CD4-positive, alpha-beta memory T cell (primary cell): ENCODE data around the gene STK24. TPM values are rescaled to one million over a fixed set of nuclear protein-coding genes. Genes with fewer than 3 reads are reported as not detected.
A peak's percentile ranks its signal among the peaks of the same experiment; 100 is the strongest.

Source experiments
- CTCF ChIA-PET: fragments of 350-600 bp; sonication (Branson Sonifier 250); formaldehyde crosslinking; loops from one replicate; lab custom pipeline; 2021; ENCODE audit warnings: inconsistent platforms; ENCODE audit not compliant: partially characterized antibody; lab: Charles Lee
- POLR2A ChIA-PET: fragments of 350-600 bp; sonication (Branson Sonifier 250); formaldehyde crosslinking; loops from one replicate; lab custom pipeline; 2021; ENCODE audit not compliant: partially characterized antibody; lab: Charles Lee
- DNase-seq, 5 donors: peaks; one replicate each; pipeline versions ENCODE4 v3.0.0 to v3.0.0-alpha.2; 2020 to 2022; ENCODE audit warnings: mixed read lengths in 1 of 5
- H3K27ac ChIP-seq: one replicate; pipeline ENCODE4 v1.7.0; 2013; ENCODE audit warnings: low read depth, low read length
- H3K27me3 ChIP-seq: 2 replicates; pipeline ENCODE4 v1.7.0; 2013; ENCODE audit warnings: mild to moderate bottlenecking, low read length, moderate library complexity; ENCODE audit not compliant: insufficient read depth
- H3K36me3 ChIP-seq: 2 replicates; pipeline ENCODE4 v1.7.0; 2013; ENCODE audit warnings: mild to moderate bottlenecking, low read length, moderate library complexity; ENCODE audit not compliant: insufficient read depth
- H3K4me1 ChIP-seq: 2 replicates; pipeline ENCODE4 v1.7.0; 2013; ENCODE audit warnings: mild to moderate bottlenecking, low read length, moderate library complexity; ENCODE audit not compliant: insufficient read depth
- H3K4me3 ChIP-seq, 2 donors: one replicate each; pipeline ENCODE4 v1.7.0; 2013; ENCODE audit warnings: low read length in 2 of 2, mild to moderate bottlenecking in 1 of 2
- H3K9me3 ChIP-seq, 2 donors: one replicate each; pipeline ENCODE4 v1.7.0; 2013; ENCODE audit warnings: low read length in 2 of 2, control low read depth in 1 of 2; ENCODE audit not compliant: control insufficient read depth in 1 of 2
- H3K27ac Mint-ChIP-seq, 7 donors: one replicate each; pipeline ENCODE4 v1.8.0; 2020 to 2021; ENCODE audit warnings: mixed read lengths in 7 of 7, mild to moderate bottlenecking in 6 of 7, inconsistent platforms in 3 of 7, moderate library complexity in 3 of 7
- H3K27me3 Mint-ChIP-seq, 2 donors: one replicate each; pipeline ENCODE4 v1.8.0; 2020 to 2021; ENCODE audit warnings: mixed read lengths in 2 of 2
- H3K36me3 Mint-ChIP-seq, 2 donors: one replicate each; pipeline ENCODE4 v1.8.0; 2020 to 2021; ENCODE audit warnings: mixed read lengths in 2 of 2, inconsistent platforms in 1 of 2, mild to moderate bottlenecking in 1 of 2
- H3K4me1 Mint-ChIP-seq, 4 donors: one replicate each; pipeline ENCODE4 v1.8.0; 2020 to 2021; ENCODE audit warnings: mixed read lengths in 4 of 4, mild to moderate bottlenecking in 1 of 4
- H3K4me3 Mint-ChIP-seq, 8 donors: one replicate each; pipeline ENCODE4 v1.8.0; 2020 to 2021; ENCODE audit warnings: mixed read lengths in 8 of 8, mild to moderate bottlenecking in 7 of 8, moderate library complexity in 6 of 8, inconsistent platforms in 3 of 8
- H3K9me3 Mint-ChIP-seq, 8 donors: one replicate each; pipeline ENCODE4 v1.8.0; 2020 to 2021; ENCODE audit warnings: mixed read lengths in 8 of 8, mild to moderate bottlenecking in 5 of 8, inconsistent platforms in 3 of 8, moderate library complexity in 1 of 8
- intact Hi-C: fragments of 100-400 bp; cut with micrococcal nuclease; formaldehyde crosslinking; loops from one replicate; pipeline ENCODE4 v1.15.1; 2023
- polyA plus RNA-seq, 2 donors: library from polyadenylated mRNA; unstranded; fragments of 300-500 nt; fragmentation: Illumina TruSeq; gene quantifications; one replicate each; pipeline ENCODE4 v1.2.3, GENCODE V29; 2021
- total RNA-seq, 2 experiments: library from RNA; stranded (reverse); gene quantifications; one replicate each; pipeline ENCODE4 v1.2.3, GENCODE V29; 2021

STK24 gene
- total and polyA plus RNA-seq, 4 experiments from 2014 or later, result 24.2 to 147 (median 118) TPM

DNA sequence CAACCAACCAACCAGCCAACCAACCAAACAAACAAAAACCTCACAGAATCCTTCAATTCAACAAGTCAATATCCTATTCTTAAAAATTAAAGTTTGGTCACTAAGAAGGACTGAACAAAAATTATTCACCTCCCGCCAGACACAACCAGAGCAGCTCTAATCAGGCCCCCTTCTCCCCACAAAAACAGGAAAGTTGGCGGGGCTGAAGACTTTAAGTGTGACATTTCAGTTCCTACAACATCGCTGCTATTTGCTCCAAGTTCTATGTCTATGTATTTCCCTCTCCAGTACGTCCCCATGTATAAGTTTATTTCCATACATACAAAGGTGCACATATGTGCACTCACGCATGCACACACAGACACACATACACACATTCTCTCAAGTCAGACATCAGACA, 32.8 kb upstream of the STK24 start:
- DNase-seq, result no peak
- POLR2A ChIA-PET, result no interaction called here

GRCh38 chr13:98606296-98606695, 29.4 kb upstream of the STK24 start:
- no peaks in the 10 kb centered on the region for H3K4me1 ChIP-seq
- intact Hi-C loops, result no loop called here
- CTCF ChIA-PET, result no interaction called here

More for the DNA sequence above, 32.8 kb upstream of the STK24 start:
- H3K27ac ChIP-seq, result no peak overlapping the region
- Mint-ChIP-seq H3K27me3 (no peaks in the 10 kb centered on the region), H3K9me3 (no peaks in the 10 kb centered on the region), H3K4me1 (no peaks in the 10 kb centered on the region), H3K27ac (no peak overlapping the region), H3K36me3 (no peaks in the 10 kb centered on the region), H3K4me3 (no peak overlapping the region)
- no peaks in the 10 kb centered on the region for H3K4me1 ChIP-seq
- no peak overlapping the region for H3K4me3 ChIP-seq
- CTCF ChIA-PET, result no interaction called here
- no peaks in the 10 kb centered on the region for H3K9me3 ChIP-seq
- no peaks in the 10 kb centered on the region for H3K36me3 ChIP-seq
- intact Hi-C loops, result no loop called here
- no peaks in the 10 kb centered on the region for H3K27me3 ChIP-seq

GRCh38 chr13:98599502-98600328, 22.8 kb upstream of the STK24 start:
- peak overlapping the region in 1 of 7 donors; percentile 47 for H3K27ac Mint-ChIP-seq
- H3K4me1 Mint-ChIP-seq, result no peaks in the 10 kb centered on the region
- no peaks in the 10 kb centered on the region for H3K9me3 ChIP-seq
- DNase-seq, result no peak
- H3K27me3 ChIP-seq, result no peaks in the 10 kb centered on the region
- ChIA-PET CTCF (interaction anchor here (1.0 to 3.6 kb wide), 4 partner anchors 123 to 154 kb away, joined by 3 to 18 read pairs (median 6); no protein-coding TSS in a partner anchor), POLR2A (no interaction called here)
- H3K4me1 ChIP-seq, result no peaks in the 10 kb centered on the region
- H3K36me3 Mint-ChIP-seq, result no peaks in the 10 kb centered on the region
- H3K4me3 Mint-ChIP-seq, result no peak overlapping the region
- no peak overlapping the region for H3K27ac ChIP-seq
- intact Hi-C loops, result no loop called here
- no peaks in the 10 kb centered on the region for H3K36me3 ChIP-seq
- no peaks in the 10 kb centered on the region for H3K27me3 Mint-ChIP-seq
- no peak overlapping the region for H3K4me3 ChIP-seq
- H3K9me3 Mint-ChIP-seq, result peaks cover 0 to 1% (median 0%) of the 10 kb centered on the region in 8 donors

More at GRCh38 chr13:98606296-98606695, 29.4 kb upstream of the STK24 start:
- no peak for DNase-seq
- H3K36me3 ChIP-seq, result no peaks in the 10 kb centered on the region
- no peaks in the 10 kb centered on the region for H3K4me1 Mint-ChIP-seq
- H3K9me3 Mint-ChIP-seq, result no peaks in the 10 kb centered on the region
- POLR2A ChIA-PET, result no interaction called here
- H3K36me3 Mint-ChIP-seq, result no peaks in the 10 kb centered on the region
- no peak overlapping the region for H3K27ac ChIP-seq
- no peak overlapping the region for H3K4me3 Mint-ChIP-seq
- H3K9me3 ChIP-seq, result no peaks in the 10 kb centered on the region
- no peaks in the 10 kb centered on the region for H3K27me3 ChIP-seq
- no peak overlapping the region for H3K4me3 ChIP-seq
- no peaks in the 10 kb centered on the region for H3K27me3 Mint-ChIP-seq
- peak overlapping the region in 1 of 7 donors; percentile 14 for H3K27ac Mint-ChIP-seq

- intact Hi-C loops, result no loop called here
- Histone ChIP-seq H3K27ac (no peak overlapping the region), H3K36me3 (no peaks in the 10 kb centered on the region), H3K9me3 (no peaks in the 10 kb centered on the region), H3K27me3 (no peaks in the 10 kb centered on the region), H3K4me3 (no peak overlapping the region), H3K4me1 (no peaks in the 10 kb centered on the region)
- DNase-seq, result no peak
- ChIA-PET POLR2A (interaction anchor here (1.2 kb wide), 1 partner anchor 153 kb away, joined by 5 read pairs; no protein-coding TSS in a partner anchor), CTCF (interaction anchor here (0.7 to 3.6 kb wide), 6 partner anchors 55 to 311 kb away, joined by 3 to 18 read pairs (median 5); no protein-coding TSS in a partner anchor)
- Mint-ChIP-seq H3K4me3 (no peak overlapping the region), H3K9me3 (peaks cover 0 to 1% (median 0%) of the 10 kb centered on the region in 8 donors), H3K27ac (peak overlapping the region in 1 of 7 donors; percentile 18), H3K4me1 (no peaks in the 10 kb centered on the region), H3K36me3 (no peaks in the 10 kb centered on the region), H3K27me3 (no peaks in the 10 kb centered on the region)
These were observed 21.1 kb upstream of the STK24 start for GRCh38 chr13:98598043-98598442.

GRCh38 chr13:98595134-98595533, 18.2 kb upstream of the STK24 start:
- Mint-ChIP-seq H3K36me3 (no peaks in the 10 kb centered on the region), H3K27me3 (no peaks in the 10 kb centered on the region), H3K4me3 (no peak overlapping the region), H3K9me3 (no peaks in the 10 kb centered on the region), H3K27ac (no peak overlapping the region), H3K4me1 (no peaks in the 10 kb centered on the region)
- intact Hi-C loops, result no loop called here
- no peaks in the 10 kb centered on the region for H3K36me3 ChIP-seq
- POLR2A ChIA-PET, result no interaction called here
- no peak overlapping the region for H3K4me3 ChIP-seq
- H3K27ac ChIP-seq, result no peak overlapping the region
- DNase-seq, result no peak
- no peaks in the 10 kb centered on the region for H3K4me1 ChIP-seq
- H3K9me3 ChIP-seq, result no peaks in the 10 kb centered on the region
- CTCF ChIA-PET, result interaction anchor here (1.5 kb wide), 1 partner anchor 58 kb away, joined by 4 read pairs; no protein-coding TSS in a partner anchor
- no peaks in the 10 kb centered on the region for H3K27me3 ChIP-seq

GRCh38 chr13:98592362-98592732, 15.4 kb upstream of the STK24 start:
- DNase-seq, result no peak
- H3K4me3 Mint-ChIP-seq, result no peak overlapping the region
- ChIA-PET POLR2A (no interaction called here), CTCF (no interaction called here)
- Histone ChIP-seq H3K4me1 (no peaks in the 10 kb centered on the region), H3K27ac (no peak overlapping the region), H3K36me3 (no peaks in the 10 kb centered on the region), H3K9me3 (no peaks in the 10 kb centered on the region), H3K27me3 (no peaks in the 10 kb centered on the region), H3K4me3 (no peak overlapping the region)
- H3K27me3 Mint-ChIP-seq, result no peaks in the 10 kb centered on the region
- H3K4me1 Mint-ChIP-seq, result no peaks in the 10 kb centered on the region
- peaks cover 0 to 4% (median 0%) of the 10 kb centered on the region in 8 donors for H3K9me3 Mint-ChIP-seq
- H3K27ac Mint-ChIP-seq, result no peak overlapping the region
- intact Hi-C loops, result no loop called here
- H3K36me3 Mint-ChIP-seq, result no peaks in the 10 kb centered on the region

DNA sequence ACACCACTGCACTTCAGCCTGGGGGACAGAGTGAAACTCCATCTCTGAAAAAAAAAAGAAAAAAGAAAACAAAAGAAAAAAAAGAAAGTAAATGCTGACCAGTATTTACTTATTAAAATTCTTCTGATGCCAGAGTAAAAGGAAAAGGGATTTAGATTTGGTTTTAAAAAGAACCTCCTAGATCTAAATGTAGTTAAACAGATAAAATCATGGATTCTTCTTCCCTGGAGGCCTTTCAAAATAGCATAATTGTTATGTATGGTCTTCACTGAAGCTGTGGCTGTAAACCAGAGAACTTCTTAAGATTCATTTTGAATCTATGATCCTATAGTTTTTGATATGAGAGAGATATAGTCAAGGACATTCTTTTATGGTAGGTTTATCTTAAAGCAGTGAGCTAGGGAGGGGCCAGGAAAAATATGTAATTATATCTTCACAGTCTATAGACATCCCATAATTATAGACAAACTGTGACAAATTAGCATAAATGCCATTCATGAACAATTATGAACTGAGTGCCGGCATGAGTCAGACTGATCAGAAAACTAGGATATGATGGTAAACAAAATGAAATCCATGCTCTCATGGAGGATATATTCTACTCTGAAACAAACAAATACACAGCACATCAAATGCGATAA, 14.9 kb upstream of the STK24 start:
- intact Hi-C loops, result no loop called here
- Histone ChIP-seq H3K9me3 (no peaks in the 10 kb centered on the region), H3K27ac (no peak overlapping the region), H3K36me3 (no peaks in the 10 kb centered on the region), H3K4me3 (no peak overlapping the region), H3K27me3 (no peaks in the 10 kb centered on the region), H3K4me1 (no peaks in the 10 kb centered on the region)
- H3K9me3 Mint-ChIP-seq, result peaks cover 0 to 4% (median 0%) of the 10 kb centered on the region in 8 donors
- ChIA-PET CTCF (no interaction called here), POLR2A (interaction anchor here (0.6 kb wide), 1 partner anchor 80 kb away, joined by 3 read pairs; no protein-coding TSS in a partner anchor)
- no peaks in the 10 kb centered on the region for H3K36me3 Mint-ChIP-seq
- no peak overlapping the region for H3K27ac Mint-ChIP-seq
- no peaks in the 10 kb centered on the region for H3K27me3 Mint-ChIP-seq
- H3K4me3 Mint-ChIP-seq, result no peak overlapping the region
- DNase-seq, result no peak
- H3K4me1 Mint-ChIP-seq, result no peaks in the 10 kb centered on the region
